HPDE6-E6E7 (cell line): ENCODE measurements around the gene HEATR9.
A peak's percentile ranks its signal among the peaks of the same experiment; 100 is the strongest.
"Not testable (repeated sequence)": the region's sequence is repeated elsewhere in the genome, so short reads cannot be mapped to it uniquely, and the experiment has no call there.

Source experiments
- DNase-seq: peaks from one replicate; pipeline ENCODE4 v3.0.0; 2011; ENCODE audit warnings: missing footprints; ENCODE audit errors: extremely low spot score

Gene HEATR9, protein sequence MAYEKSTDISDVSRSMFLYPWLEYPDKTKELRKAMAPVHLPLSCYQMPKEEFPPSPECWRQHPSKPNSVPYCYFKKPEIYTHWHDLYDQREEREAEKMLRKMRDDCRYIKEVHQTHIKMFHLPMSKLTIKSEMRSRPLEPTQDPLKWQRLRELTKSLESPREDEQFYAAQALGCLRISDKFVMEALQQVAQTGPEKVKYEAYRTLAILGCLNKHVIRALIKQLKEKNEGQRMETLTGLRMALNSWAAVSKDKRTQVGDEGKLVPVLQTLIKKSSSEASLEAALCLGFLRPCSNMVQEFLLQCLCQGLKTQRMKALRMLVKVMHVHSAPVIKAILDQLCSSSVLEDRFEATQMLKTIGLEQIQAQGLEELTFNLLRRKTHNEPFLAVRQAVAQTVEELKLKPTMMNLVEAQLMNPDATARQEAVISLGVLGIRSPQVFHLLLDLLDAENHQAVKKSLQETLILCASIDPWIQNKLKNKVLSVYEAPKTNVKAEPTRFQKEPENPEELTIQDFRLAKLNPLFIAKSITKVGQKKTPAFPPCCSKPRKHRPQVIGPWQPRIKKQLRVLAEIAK

DNA sequence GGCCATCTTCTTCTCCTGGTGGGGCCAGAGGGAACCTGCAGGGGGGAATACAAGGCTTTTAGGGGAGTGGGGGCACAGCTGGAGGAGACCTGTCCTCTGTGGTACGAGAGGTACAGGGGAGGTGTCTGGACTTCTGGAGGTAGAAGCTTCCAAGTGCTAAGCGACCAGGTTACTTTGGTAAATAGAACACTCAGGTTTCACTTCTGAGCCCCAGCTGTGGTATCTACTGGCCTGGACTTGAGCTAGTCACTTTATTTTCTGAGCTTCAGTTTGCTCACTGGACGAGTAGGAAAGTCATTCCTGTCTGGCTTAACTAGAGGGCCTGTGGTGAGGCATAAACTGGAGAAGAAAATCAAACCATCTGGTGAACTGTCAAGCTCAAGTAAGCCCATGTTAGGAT lies at the start of gene HEATR9:
TSS of gene HEATR9 (minus strand) at position 155 of the 400 bp plus-strand sequence. CDS start at position 6, 149 bp downstream.
- DNase-seq: no peak

DNA sequence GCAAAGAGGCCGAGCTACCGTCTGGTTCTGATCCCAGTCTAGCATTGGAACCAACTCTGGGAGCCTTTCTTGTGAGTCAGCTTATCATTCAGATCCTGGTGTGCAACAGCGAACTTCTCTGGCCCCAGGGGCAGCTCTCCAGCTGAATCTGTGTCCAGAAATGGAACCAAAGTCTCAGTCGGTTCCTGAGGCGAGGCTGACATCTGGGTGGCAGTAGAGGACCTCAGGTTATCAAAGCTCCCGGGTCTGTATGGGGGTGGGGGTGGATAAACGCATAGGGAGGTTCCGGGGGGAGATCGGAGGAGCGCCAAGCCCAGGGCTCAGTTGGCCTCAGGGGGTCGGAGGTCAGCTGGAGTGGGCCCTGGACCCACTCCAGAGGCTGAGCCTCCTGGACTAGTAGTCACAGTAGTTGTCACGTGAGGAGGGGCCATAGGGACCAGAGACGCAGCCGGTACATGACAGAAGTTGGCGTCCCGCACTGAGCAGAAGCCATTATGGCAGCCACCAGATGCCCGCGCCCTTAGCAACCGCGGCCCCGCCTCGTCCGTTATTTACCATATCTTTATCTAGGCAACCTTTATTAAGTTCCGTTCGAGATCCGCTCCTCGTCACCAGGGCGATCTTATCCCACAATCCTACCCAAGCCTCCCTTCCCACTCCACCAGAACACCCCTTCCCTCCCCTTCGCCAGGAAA lies 49.0 kb upstream of the HEATR9 start:
- no peak for DNase-seq

DNA sequence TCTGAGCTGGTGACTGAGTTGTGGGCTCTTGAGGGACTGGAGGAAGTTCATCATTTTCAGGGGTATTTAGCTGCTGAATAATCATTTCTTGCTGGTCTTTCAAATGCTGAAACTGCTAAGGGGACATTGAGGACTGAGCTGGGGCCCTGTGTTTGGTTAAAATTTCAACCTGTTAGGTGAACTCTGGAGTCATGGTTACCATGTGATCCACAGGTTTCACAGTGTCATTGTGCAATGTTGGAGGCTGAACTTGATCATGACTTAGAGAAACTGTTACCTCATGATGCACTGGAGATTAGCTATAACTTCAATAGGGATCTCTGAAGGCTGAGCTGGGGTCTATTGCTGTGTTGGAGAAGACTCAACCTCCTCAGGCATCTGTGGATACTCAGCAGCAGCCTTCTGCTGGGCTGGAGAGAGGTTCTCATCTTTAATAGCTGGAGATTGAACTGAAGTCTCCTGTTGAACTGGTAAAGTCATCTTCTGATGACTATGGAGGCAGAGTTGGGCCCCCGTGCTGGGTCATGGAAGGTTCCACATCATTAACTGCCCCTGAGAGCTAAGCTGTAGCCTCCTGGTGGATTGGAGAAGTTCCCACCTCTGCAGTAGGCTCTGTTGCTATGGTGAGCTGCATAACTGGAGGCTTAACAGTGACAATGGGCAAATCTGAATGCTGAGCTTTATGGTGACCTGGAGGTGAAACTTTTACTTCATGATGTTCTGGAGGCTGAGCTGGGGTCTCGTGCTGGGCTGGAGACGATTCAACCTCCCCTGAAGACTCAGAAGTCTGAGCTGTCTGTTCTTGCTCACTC lies 46.7 kb upstream of the HEATR9 start:
- no peak for DNase-seq

DNA sequence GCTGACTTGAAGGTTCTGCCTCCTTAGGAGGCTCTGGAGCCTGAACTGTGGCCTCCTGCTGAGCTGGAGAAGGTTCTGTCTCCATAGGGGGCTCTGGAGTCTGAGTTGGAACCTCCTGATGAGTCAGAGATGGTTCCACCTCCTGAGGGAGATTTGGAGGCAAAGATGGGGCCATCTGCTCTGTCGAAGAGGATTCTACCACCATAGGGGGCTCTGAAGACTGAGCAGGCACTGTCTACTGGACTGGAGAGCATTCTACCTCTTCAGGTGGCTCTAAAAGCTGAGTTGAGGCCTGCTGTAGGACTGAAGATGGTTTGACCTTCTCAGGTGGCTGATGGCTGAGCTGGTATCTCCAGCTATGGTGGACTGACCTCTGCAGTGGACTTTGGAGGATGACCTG lies 45.7 kb upstream of the HEATR9 start:
- no peak for DNase-seq

DNA sequence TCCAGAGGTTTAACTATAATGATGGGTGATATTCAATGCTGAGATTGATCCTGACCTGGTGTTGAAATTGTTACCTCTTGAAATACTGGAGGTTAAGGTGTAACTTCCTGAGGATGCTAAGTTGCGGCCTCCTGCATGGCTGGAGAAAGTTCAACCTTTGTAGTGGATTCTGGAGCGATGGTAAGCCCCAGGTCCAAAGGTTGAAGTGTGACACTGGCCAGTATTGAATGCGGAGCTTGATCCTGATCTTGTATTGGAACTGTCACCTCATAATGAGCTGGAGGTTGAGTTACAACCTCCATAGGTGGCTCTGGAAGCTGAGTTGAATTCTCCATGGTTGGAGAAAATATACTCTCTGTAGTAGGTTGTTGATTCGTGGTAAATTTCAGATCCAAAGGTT lies 44.9 kb upstream of the HEATR9 start:
- DNase-seq: no peak

DNA sequence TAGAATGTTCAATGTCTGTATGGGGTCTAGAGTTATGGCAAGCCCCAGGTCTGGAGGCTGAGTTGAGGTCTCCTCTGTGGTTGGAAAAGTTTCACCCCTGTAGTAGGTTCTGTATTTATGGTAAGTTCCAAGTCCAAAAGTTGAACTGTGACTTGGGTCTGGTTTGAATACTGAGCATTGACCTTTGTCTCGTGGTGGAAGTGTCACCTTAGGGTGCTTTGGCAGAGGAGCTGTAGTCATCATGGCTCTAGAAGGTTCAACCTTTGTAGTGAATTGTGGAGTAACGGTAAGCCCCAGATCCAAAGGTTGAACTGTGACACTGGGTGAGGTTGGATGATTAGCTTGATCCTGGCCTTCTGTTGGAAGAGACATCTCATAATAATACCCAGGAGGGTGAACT lies 44.3 kb upstream of the HEATR9 start:
- DNase-seq: no peak

DNA sequence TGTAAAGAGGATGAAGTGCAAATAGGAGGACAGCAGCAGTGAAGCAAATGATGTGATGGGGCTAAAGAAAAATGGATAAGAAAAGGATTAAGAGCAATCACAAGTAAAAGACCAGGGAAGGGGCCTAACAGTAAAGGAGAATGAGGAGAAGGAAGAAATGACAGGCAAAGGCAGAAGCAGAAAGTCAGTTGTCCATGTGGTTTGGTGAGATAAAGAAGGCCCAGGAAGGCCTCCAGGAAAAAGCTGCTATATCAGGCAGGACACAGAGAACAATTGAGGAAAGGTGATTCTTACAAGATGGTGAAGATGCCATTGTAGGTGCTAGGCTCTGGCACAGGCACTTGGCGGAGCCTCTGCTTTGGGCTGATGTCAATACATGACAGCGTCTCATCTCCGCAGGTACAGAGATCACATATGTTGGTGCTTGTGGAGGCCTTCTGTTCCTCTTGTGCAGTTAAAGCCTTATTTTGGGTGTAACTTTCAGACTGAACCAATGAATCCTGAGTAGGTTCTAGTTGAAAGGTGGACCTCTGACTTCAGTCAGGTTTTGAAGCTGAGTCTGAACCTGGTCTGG lies 43.7 kb upstream of the HEATR9 start:
- no peak for DNase-seq

DNA sequence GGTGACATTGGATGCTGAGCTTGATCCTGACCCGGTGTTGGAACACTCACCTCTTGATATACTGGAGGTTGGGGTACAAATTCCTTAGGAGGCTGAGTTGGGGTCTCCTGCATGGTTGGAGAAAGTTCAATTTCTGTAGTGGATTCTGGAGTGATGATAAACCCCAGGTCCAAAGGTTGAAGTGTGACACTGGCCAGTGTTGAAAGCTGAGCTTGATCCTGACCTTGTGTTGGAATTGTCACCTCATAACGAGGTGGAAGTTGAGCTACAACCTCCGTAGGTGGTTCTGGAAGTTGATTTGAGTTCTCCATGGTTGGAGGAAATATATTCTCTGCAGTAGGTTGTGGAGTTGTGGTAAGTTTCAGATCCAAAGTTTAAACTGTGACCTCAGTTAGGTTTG lies 40.7 kb upstream of the HEATR9 start:
- DNase-seq: no peak

DNA sequence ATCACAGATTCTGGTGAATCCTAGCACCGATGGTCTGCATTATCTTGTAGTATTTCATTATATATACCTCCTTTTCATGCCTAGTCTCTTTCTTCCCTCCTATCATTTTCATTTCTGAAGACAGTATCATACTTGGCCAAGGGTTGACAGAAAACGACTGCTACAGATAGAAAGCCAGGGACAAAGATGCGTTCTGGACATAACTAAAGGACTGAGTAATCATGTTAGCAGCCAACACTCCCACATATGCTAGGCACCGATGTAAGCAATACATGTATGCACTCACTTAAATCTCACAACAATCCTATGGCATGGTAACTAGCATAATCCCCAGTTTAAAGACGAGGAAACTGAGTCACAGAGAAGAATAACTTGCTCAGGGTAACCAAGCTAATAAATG lies 39.0 kb upstream of the HEATR9 start:
- no peak for DNase-seq

DNA sequence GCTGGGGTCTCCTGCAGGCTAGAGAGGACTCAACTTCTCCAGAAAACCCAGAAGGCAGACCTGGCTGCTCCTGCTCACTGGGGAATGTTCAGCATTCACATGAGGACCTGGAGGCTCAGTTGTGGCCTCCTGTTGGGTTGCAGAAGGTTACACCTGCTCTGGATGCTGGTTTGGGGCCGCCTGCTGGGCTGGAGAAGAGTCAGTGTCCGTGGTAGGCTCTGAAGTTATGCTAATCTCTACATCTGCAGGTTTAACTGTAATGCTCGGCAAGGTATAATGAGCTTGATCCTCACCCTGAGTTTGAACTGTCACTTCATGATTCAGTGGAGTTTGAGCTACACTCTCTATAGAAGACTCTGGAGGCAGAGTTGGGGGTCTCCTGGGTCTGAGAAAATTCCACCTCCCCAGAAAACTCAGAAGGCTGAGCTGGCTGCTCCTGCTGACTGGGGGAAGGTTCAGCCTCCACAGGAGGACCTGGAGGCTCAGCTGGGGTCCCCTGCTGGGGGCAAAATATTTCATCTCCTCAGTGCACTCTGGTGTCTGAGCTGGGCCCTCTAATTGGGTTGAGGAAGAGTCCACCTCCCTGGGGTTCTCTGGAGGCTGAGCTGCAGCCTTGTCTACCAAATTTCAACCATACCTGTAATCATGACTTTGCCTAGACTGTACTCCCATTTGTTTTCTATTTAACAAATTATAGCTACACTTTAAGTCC lies 38.4 kb upstream of the HEATR9 start:
- no peak for DNase-seq

DNA sequence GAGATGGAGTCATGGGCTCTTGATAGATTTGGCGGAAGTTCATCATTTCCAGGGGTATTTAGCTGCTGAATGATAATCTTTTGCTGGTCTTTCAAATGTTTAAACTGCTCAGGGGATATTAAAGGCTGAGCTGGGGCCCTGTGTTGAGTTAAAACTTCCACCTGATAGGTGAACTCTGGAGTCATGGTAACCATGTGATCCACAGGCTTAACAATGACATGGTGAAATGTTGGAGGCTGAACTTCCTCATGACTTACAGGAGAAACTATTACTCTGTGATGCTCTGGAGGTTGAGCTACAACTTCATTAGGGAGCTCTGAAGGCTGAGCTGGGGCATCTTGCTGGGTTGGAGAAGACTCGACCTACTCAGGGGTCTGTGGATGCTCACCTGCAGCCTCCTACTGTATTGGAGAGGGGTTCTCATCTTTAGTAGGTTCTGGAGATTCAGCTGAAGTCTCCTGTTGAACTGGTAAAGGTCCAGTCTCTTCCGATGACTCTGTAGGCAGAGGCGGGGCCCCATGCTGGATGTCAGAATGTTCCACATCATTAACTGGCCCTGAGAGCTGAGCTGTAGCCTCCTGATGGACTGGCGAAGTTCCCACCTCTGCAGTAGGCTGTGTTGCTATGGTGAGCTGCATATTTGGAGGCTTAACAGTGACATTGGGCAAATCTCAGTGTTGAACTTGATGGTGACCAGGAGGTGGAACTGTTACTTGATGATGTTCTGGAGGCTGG lies 37.7 kb upstream of the HEATR9 start:
- no peak for DNase-seq

DNA sequence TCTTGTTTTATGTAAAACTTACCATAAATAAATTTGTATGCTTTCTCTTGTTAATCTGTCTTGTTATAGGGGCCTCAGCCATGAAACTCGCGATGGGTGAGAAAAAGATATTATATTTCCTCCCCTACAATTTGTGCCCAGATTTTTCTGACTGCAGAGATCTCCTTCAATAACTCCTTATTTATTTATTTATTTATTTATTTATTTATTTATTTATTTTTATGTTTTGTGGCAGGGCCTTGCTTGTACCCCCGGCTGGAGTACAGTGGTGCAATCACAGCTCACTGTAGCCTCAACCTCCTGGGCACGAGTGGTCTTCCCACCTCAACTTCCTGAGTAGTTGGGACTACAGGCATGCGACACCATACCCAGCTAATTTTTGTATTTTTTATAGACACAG lies 34.8 kb upstream of the HEATR9 start:
- no peak for DNase-seq

DNA sequence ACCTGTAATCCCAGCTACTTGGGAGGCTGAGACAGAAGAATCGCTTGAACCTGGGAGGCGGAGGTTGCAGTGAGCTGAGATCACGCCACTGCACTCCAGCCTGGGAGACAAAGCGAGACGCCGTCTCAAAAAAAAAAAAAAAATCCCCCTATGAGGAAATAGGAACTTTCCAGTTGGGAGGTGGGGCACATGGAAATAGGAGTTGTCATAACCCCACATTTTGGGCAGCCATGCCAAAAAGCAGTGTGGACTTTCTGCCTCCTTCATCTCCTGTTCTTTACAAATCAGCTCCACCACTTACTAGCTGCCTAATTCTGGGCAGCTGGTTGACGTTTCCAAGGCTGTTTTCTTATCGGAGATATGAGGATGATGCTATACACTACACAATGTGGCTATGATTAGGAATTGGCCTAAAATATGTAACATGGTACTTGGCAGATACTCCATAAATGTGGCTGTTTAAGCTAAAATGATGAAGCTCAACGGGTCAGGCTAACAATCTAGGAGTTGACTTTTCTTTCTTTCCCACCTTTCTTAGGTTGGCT lies 33.0 kb upstream of the HEATR9 start:
- no peak for DNase-seq

DNA sequence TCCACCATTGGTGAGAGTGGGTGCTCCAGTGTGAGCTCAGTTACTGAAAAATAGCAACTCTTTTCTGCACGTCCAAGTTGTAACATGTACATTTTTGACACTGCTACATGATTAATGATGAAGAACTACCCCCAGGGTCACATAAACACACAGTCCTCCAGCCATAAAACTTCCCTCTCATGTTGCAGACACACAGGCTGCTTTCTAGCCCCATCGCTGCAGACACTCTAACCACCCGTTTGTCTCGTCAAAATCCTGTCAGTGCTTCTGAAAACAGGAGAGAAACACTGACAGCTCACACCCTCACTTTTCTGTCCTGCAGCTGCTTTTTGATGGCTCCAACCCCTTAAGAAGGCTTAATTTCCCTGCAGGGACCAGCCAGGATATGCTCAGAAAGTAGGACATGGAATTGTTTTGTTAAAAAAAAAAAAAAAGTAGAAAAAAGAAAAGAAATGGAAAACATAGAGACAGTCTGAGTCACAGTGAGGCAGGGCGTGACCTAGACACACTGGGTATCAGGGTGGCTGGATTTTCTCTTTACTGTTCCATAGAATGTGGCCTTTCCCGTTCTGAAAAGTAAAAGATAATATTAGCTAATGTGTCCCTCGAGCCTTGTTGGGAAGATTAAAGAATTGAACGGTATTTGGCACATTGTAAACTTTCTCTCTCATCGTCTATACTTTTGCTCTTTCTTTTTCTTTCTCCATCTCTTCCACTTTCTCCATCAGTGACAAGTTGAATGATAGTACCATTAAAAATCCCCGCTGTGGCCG lies 32.2 kb upstream of the HEATR9 start:
- no peak for DNase-seq

DNA sequence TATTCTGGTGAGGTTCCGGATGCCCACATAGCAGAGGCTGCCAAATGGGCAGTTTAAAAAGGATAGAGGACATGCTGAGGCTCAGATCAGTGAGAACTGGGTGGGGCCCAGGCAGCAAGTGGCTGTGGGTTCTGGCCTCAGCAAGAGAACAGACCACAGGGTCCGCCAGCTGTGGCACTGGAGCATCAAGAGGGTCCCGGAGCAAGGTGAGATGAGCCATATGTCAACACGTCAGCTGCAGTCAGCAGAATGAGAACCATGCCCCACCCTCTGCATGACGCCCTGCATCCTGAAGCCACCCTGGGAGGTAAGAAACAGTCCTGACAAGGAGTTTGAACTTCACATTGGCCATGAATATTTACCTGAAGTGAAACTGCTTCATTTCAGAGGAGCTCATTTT lies 31.6 kb upstream of the HEATR9 start:
- DNase-seq: peak; percentile 47

DNA sequence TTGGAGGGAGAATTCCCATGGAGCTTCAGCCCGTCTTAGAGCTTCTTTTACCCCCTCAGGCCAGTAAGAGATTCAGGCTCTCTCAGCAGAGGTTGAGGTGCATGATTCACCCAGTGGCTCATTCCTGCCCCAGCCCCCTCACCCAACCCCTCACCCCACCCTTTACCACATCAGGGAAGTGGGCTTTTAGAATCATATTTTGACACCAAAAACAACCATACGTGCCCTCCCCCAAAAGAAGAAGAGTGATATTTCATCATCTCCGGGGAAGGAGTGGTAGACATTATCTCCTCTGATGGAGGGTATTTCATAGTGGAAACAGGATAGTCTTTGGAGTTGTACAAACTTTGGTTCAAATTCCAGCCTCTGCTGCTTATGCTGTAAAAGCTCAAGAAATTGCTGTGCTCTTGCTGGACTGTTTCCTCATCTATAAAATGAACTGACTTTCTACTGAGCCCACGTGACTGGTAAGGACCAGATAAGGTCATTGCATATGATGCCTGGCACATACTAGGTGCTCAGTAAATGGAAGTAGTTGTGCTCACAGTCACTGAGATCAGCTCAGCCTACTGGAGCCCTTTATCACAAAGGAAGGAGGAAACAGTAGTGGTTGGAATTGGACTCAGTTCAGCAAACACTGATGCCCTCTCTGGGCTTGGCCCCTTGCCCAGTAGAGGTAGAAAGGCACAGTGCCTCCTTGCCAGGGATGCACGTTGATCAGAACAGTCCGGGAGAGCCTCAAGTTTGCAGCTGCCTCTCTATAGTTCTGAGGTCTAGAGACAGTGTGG lies 29.8 kb upstream of the HEATR9 start:
- DNase-seq: no peak

DNA sequence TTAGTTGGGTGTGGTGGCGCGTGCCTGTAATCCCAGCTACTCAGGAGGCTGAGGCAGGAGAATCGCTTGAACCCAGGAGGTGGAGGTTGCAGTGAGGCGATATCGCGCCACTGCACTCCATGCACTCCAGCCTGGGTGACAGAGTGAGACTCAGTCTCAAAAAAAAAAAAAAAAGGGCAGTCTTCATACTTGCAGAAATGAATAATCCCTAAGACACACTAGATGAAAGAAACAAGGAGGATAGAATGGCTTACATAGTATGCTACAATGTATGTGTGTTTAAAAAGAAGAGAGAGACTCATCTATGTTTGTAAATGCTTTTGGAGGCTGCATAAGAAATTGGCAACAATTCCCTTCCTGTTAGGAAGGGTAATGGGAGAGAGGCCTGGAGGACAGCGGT lies 29.1 kb upstream of the HEATR9 start:
- DNase-seq: not testable (repeated sequence)
